HUDEP-2 (cell line): ENCODE data around the gene FRA10AC1.
A peak's percentile ranks its signal among the peaks of the same experiment; 100 is the strongest.
"Not testable (repeated sequence)": the region's sequence is repeated elsewhere in the genome, so short reads cannot be mapped to it uniquely, and the experiment has no call there.

Experiments used
- DNase-seq, 76 experiments: peaks; one replicate each; lab custom pipeline; 2025; ENCODE audit not compliant: unreplicated experiment in 76 of 76; lab: John Stamatoyannopoulos, UW

The FRA10AC1 gene

GRCh38 chr10:93703841-93704240 lies 1.4 kb upstream of the FRA10AC1 start:
- DNase-seq = no peak

- DNase-seq = no peak
Observed at GRCh38 chr10:93703066-93703465, 674 bp upstream of the FRA10AC1 start.

- peak in 4 of 76 experiments; percentile 9 to 60 (median 38) for DNase-seq
Observed at GRCh38 chr10:93701866-93702209, 554 bp downstream of the FRA10AC1 start.

GRCh38 chr10:93697207-93697606 lies 5.2 kb downstream of the FRA10AC1 start:
- DNase-seq = no peak

GRCh38 chr10:93696582-93696981 lies 5.8 kb downstream of the FRA10AC1 start:
- DNase-seq = not testable (repeated sequence)

GRCh38 chr10:93695740-93696139 lies 6.7 kb downstream of the FRA10AC1 start:
- DNase-seq = no peak

GRCh38 chr10:93687737-93688136 lies 14.7 kb downstream of the FRA10AC1 start:
- DNase-seq = no peak

- DNase-seq = peak in 11 of 76 experiments; percentile 0 to 23 (median 7)
Observed at GRCh38 chr10:93680412-93681047, 21.9 kb downstream of the FRA10AC1 start.

- DNase-seq = no peak
Observed at GRCh38 chr10:93678805-93679587, 23.4 kb downstream of the FRA10AC1 start.

GRCh38 chr10:93678386-93678785 lies 24.0 kb downstream of the FRA10AC1 start:
- no peak for DNase-seq

GRCh38 chr10:93673791-93674190 lies 28.6 kb downstream of the FRA10AC1 start:
- no peak for DNase-seq

GRCh38 chr10:93672890-93673289 lies 29.5 kb downstream of the FRA10AC1 start:
- no peak for DNase-seq

GRCh38 chr10:93672022-93672678 lies 30.2 kb downstream of the FRA10AC1 start:
- no peak for DNase-seq

- DNase-seq = no peak
Observed at GRCh38 chr10:93671042-93671441, 31.4 kb downstream of the FRA10AC1 start.

- DNase-seq = no peak
Observed at GRCh38 chr10:93670372-93670771, 32.0 kb downstream of the FRA10AC1 start.

- DNase-seq = no peak
Observed at GRCh38 chr10:93667795-93668194, 34.6 kb downstream of the FRA10AC1 start.

GRCh38 chr10:93666030-93666429 lies 36.4 kb downstream of the FRA10AC1 start:
- no peak for DNase-seq

GRCh38 chr10:93657757-93658156 lies 44.6 kb downstream of the FRA10AC1 start:
- DNase-seq = no peak

GRCh38 chr10:93656155-93656554 lies 46.2 kb downstream of the FRA10AC1 start:
- no peak for DNase-seq

GRCh38 chr10:93654201-93654600 lies 48.2 kb downstream of the FRA10AC1 start:
- no peak for DNase-seq

GRCh38 chr10:93652857-93653256 lies 49.5 kb downstream of the FRA10AC1 start:
- DNase-seq = no peak

- DNase-seq = no peak
Observed at GRCh38 chr10:93639791-93640190, 62.6 kb downstream of the FRA10AC1 start.
